Panc1 (cell line): Measurements from ENCODE around the gene RNF121.

ENCODE experiments used
- CTCF ChIP-seq: fragments of 450-650 bp; IDR thresholded peaks from 2 replicates; pipeline ENCODE4 v1.5.1; 2017; ENCODE audit warnings: mild to moderate bottlenecking
- REST ChIP-seq, 2 experiments: IDR thresholded peaks; 2 replicates each; pipeline ENCODE4 v1.6.1; 2011 to 2012; ENCODE audit warnings: low read depth in 2 of 2, control low read depth in 1 of 2, low read length in 1 of 2, mild to moderate bottlenecking in 1 of 2, moderate library complexity in 1 of 2; ENCODE audit not compliant: insufficient read depth in 1 of 2
- SIN3A ChIP-seq: IDR thresholded peaks from 2 replicates; pipeline ENCODE4 v1.6.1; 2012; ENCODE audit warnings: low read depth, mild to moderate bottlenecking, low read length, moderate library complexity, borderline replicate concordance; ENCODE audit not compliant: insufficient read depth

GRCh38 chr11:71963468-71963867 lies 34.6 kb downstream of the RNF121 start:
- TF ChIP-seq CTCF (no peak), SIN3A (no peak), REST (IDR thresholded peaks at IDR 0.05; ENCODE audit: insufficient read depth in 1 of 2, low read depth in 2 of 2, low read length in 1 of 2) (no peak)
